GM20000 (cell line): Measurements from ENCODE around the gene ME3.

Experiments used
- DNase-seq: peaks from one replicate; pipeline ENCODE4 v3.0.0; 2012; ENCODE audit warnings: low spot score
- CTCF ChIP-seq: IDR thresholded peaks from 2 replicates; pipeline ENCODE4 v1.5.1; 2012; ENCODE audit warnings: mild to moderate bottlenecking, control low read depth; ENCODE audit errors: extremely low read depth, missing control alignments

The ME3 gene

GRCh38 chr11:86606836-86607481, 65.5 kb downstream of the ME3 start:
- no peak for DNase-seq

GRCh38 chr11:86606270-86606835, 66.1 kb downstream of the ME3 start:
- DNase-seq = no peak
- TF ChIP-seq CTCF = no peak

More at GRCh38 chr11:86606836-86607481, 65.5 kb downstream of the ME3 start:
- no peak for TF ChIP-seq CTCF

- DNase-seq = no peak
- TF ChIP-seq CTCF = no peak
Observed at GRCh38 chr11:86596861-86597586, 75.4 kb downstream of the ME3 start.

GRCh38 chr11:86595955-86596354, 76.5 kb downstream of the ME3 start:
- no peak for DNase-seq
- TF ChIP-seq CTCF = no peak

GRCh38 chr11:86595451-86595850, 77.0 kb downstream of the ME3 start:
- TF ChIP-seq CTCF = no peak
- DNase-seq = no peak

GRCh38 chr11:86594746-86595145, 77.7 kb downstream of the ME3 start:
- no peak for DNase-seq
- TF ChIP-seq CTCF = no peak

- no peak for TF ChIP-seq CTCF
- DNase-seq = no peak
Observed at GRCh38 chr11:86593833-86594232, 78.6 kb downstream of the ME3 start.
